ENCODE results near the gene EYA2. TPM values are rescaled to one million over a fixed set of nuclear protein-coding genes. Genes with fewer than 3 reads are reported as not detected.

EYA2 gene
- total and polyA plus RNA-seq, 2 experiments from 2014 or later = 0.18 TPM; not detected in 1

DNA sequence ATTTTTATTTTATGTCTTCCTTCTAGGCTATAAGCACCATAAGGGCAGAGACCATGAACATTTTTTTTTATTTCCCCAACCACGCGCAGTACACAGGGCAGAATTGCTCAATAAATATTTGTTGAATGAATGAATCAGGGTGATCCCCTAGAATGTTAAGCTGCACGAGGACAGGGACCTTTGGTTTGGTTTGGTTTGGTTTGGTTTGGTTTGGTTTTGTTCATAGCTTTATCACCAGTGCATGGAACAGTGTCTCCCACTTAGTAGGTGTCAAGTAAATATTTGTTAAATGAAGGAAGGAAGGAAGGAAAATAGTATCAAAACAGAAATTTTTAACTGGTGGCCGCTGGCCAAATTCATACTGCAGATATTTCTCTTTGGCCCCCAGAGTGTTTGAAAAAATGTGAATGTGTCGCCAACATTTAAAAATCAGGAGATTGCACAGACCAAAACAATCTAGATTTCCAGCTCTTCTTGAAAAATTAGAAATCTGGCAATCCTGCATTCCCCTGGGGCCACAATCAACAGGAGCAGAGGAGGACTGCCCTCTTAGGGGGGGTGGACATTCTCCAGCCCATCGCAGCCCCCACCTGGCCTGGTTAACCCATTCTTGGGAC, 205.3 kb downstream of the EYA2 start:
- H3K4me1 ChIP-seq (ENCODE audit: insufficient read depth) = 0 out of 2 replicates have a peak, but pooled peaks cover 11% of the 10 kb centered on the region
- no peak overlapping the region for H3K4me3 ChIP-seq
- peaks cover 7% of the 10 kb centered on the region; the same call in 1 of the 2 replicates for H3F3A ChIP-seq (ENCODE audit: insufficient read depth)
- H3K27ac ChIP-seq = no peak overlapping the region
- in situ Hi-C loops (cut with MboI) = no loop called here
- no peak overlapping the region for H3K4me2 ChIP-seq (ENCODE audit: unreplicated experiment)
- H3K9me3 ChIP-seq (ENCODE audit: low read depth) = peaks cover 7% of the 10 kb centered on the region
- peaks cover 19% of the 10 kb centered on the region for H3K27me3 ChIP-seq (replicated peaks; ENCODE audit: insufficient read depth)
- 13% methylated on average over 6 of the region's 6 CpGs for WGBS, 2 experiments (ENCODE audit: low coverage in 1 of 2, low lambda C conversion rate in 2 of 2, missing lambda C conversion rate in 2 of 2)
- no peak for TF ChIP-seq EZH2 (IDR thresholded peaks at IDR 0.05; ENCODE audit: insufficient read depth, poor library complexity, severe bottlenecking)
- no peak for TF ChIP-seq EZH2phosphoT487 (IDR thresholded peaks at IDR 0.05; ENCODE audit: insufficient read depth, low read depth)
- H3K36me3 ChIP-seq (ENCODE audit: low read depth) = no peaks in the 10 kb centered on the region
- no peak overlapping the region for H2AFZ ChIP-seq
- H4K20me1 ChIP-seq (ENCODE audit: insufficient read depth) = no peaks in the 10 kb centered on the region
- H3K79me2 ChIP-seq (ENCODE audit: insufficient read depth) = no peaks in the 10 kb centered on the region
- peak; percentile 56 for DNase-seq
- no peaks in the 10 kb centered on the region for H3K9me2 ChIP-seq (ENCODE audit: insufficient read depth)
- H3K9ac ChIP-seq = no peak overlapping the region

- peak; percentile 45 for DNase-seq
- peak overlapping the region; percentile 11 for H3K4me2 ChIP-seq (ENCODE audit: unreplicated experiment)
- no peaks in the 10 kb centered on the region for H3K9me3 ChIP-seq (ENCODE audit: low read depth)
- no peaks in the 10 kb centered on the region for H3K9me2 ChIP-seq (ENCODE audit: insufficient read depth)
- H3K4me3 ChIP-seq = no peak overlapping the region
- WGBS, 2 experiments (ENCODE audit: low coverage in 1 of 2, low lambda C conversion rate in 2 of 2, missing lambda C conversion rate in 2 of 2) = 4 to 11% methylated on average over 2 of the region's 2 CpGs
- 0 out of 2 replicates have a peak, but pooled peaks cover 11% of the 10 kb centered on the region for H3K4me1 ChIP-seq (ENCODE audit: insufficient read depth)
- H3K36me3 ChIP-seq (ENCODE audit: low read depth) = no peaks in the 10 kb centered on the region
- H3K27ac ChIP-seq = no peak overlapping the region
- no peaks in the 10 kb centered on the region for H3K79me2 ChIP-seq (ENCODE audit: insufficient read depth)
- H3K27me3 ChIP-seq (replicated peaks; ENCODE audit: insufficient read depth) = peaks cover 6% of the 10 kb centered on the region; the same call in 1 of the 2 replicates
- no peak overlapping the region for H3K9ac ChIP-seq
- H4K20me1 ChIP-seq (ENCODE audit: insufficient read depth) = no peaks in the 10 kb centered on the region
- TF ChIP-seq EZH2phosphoT487 (IDR thresholded peaks at IDR 0.05; ENCODE audit: insufficient read depth, low read depth) = no peak
- no peak overlapping the region for H2AFZ ChIP-seq
- in situ Hi-C loops (cut with MboI) = no loop called here
- peaks cover 7% of the 10 kb centered on the region; the same call in 1 of the 2 replicates for H3F3A ChIP-seq (ENCODE audit: insufficient read depth)
Measured at GRCh38 chr20:47102629-47103028, 208.0 kb downstream of the EYA2 start.

DNA sequence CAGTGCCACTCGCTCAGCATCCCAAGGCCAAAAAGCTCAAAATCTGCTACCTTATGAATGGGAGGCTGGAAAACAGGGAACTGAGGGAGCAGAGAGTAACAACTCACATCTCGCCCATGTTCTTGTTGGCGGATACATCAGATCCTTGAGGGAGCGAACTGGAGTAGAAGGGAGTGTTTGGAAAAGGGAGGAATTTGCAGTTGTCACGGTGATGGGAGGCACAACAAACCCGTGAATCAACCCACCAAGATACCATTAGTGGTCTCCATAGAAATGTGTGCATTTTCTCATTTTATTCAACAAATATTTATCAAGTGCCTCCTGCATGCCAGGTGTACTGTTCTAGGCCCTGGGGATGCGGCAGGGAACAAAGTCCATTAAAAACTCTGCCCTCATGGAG, 212.1 kb downstream of the EYA2 start:
- Histone ChIP-seq H3K4me2 (ENCODE audit: unreplicated experiment) (no peak overlapping the region), H3K4me3 (no peak overlapping the region), H3F3A (ENCODE audit: insufficient read depth) (no peaks in the 10 kb centered on the region), H3K27me3 (replicated peaks; ENCODE audit: insufficient read depth) (no peaks in the 10 kb centered on the region), H2AFZ (no peak overlapping the region), H3K9me2 (ENCODE audit: insufficient read depth) (no peaks in the 10 kb centered on the region), H3K9ac (no peak overlapping the region), H4K20me1 (ENCODE audit: insufficient read depth) (no peaks in the 10 kb centered on the region), H3K79me2 (ENCODE audit: insufficient read depth) (no peaks in the 10 kb centered on the region), H3K4me1 (ENCODE audit: insufficient read depth) (no peaks in the 10 kb centered on the region), H3K9me3 (ENCODE audit: low read depth) (no peaks in the 10 kb centered on the region), H3K27ac (no peak overlapping the region), H3K36me3 (ENCODE audit: low read depth) (no peaks in the 10 kb centered on the region)
- in situ Hi-C loops (cut with MboI) = no loop called here
- TF ChIP-seq EZH2phosphoT487 (IDR thresholded peaks at IDR 0.05; ENCODE audit: insufficient read depth, low read depth) (no peak), EZH2 (IDR thresholded peaks at IDR 0.05; ENCODE audit: insufficient read depth, poor library complexity, severe bottlenecking) (no peak)
- WGBS, 2 experiments (ENCODE audit: low coverage in 1 of 2, low lambda C conversion rate in 2 of 2, missing lambda C conversion rate in 2 of 2) = 67 to 68% methylated on average over 7 of the region's 7 CpGs
- no peak for DNase-seq

DNA sequence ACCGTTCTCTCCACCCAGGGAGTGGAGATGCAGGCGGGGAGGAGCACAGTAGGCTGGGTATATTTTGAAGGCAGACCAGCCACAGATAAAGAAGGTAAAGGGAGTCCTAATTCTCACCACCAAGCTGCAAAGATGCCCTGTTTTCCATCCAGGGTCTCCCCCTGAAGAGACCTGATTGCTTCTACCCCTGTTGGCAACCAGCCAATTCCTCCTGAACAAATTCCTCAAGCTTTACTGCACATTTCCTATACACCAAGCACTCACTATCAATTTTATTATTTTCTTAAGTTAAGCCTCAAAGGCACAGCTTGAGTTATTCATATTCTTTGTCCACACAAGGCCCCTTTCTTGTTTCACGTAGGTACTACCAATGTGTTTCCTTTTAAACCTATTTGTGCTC, 214.4 kb downstream of the EYA2 start:
- no peaks in the 10 kb centered on the region for H4K20me1 ChIP-seq (ENCODE audit: insufficient read depth)
- TF ChIP-seq EZH2 (IDR thresholded peaks at IDR 0.05; ENCODE audit: insufficient read depth, poor library complexity, severe bottlenecking) (no peak), EZH2phosphoT487 (IDR thresholded peaks at IDR 0.05; ENCODE audit: insufficient read depth, low read depth) (no peak)
- H3K4me3 ChIP-seq = no peak overlapping the region
- H3K36me3 ChIP-seq (ENCODE audit: low read depth) = no peaks in the 10 kb centered on the region
- no peaks in the 10 kb centered on the region for H3K27me3 ChIP-seq (replicated peaks; ENCODE audit: insufficient read depth)
- H3K79me2 ChIP-seq (ENCODE audit: insufficient read depth) = no peaks in the 10 kb centered on the region
- no peaks in the 10 kb centered on the region for H3K9me2 ChIP-seq (ENCODE audit: insufficient read depth)
- no peaks in the 10 kb centered on the region; the same call in 1 of the 2 replicates for H3F3A ChIP-seq (ENCODE audit: insufficient read depth)
- no peak overlapping the region for H2AFZ ChIP-seq
- H3K9me3 ChIP-seq (ENCODE audit: low read depth) = no peaks in the 10 kb centered on the region
- H3K4me1 ChIP-seq (ENCODE audit: insufficient read depth) = no peaks in the 10 kb centered on the region
- in situ Hi-C loops (cut with MboI) = no loop called here
- no peak overlapping the region for H3K9ac ChIP-seq
- DNase-seq = no peak
- 87 to 88% methylated on average over 3 of the region's 3 CpGs for WGBS, 2 experiments (ENCODE audit: low coverage in 1 of 2, low lambda C conversion rate in 2 of 2, missing lambda C conversion rate in 2 of 2)
- no peak overlapping the region for H3K4me2 ChIP-seq (ENCODE audit: unreplicated experiment)
- no peak overlapping the region for H3K27ac ChIP-seq

Data from GM23248 (cell line).